ENCODE measurements around the gene ACBD6.
A peak's percentile ranks its signal among the peaks of the same experiment; 100 is the strongest.

Gene ACBD6

GRCh38 chr1:180536821-180537372 lies 34.5 kb upstream of the ACBD6 start:
- Histone ChIP-seq H3K27ac (no peak overlapping the region), H3K4me3 (ENCODE audit: low read depth, low read length) (no peak overlapping the region), H3K27me3 (ENCODE audit: insufficient read depth, low read depth, severe bottlenecking) (no peaks in the 10 kb centered on the region), H3K9me3 (ENCODE audit: severe bottlenecking) (no peaks in the 10 kb centered on the region), H3K36me3 (no peaks in the 10 kb centered on the region)
- no peak for TF ChIP-seq CTCF (IDR thresholded peaks at IDR 0.05; ENCODE audit: low read depth, low read length)
- no peak for DNase-seq

GRCh38 chr1:180535418-180535999 lies 33.1 kb upstream of the ACBD6 start:
- no peaks in the 10 kb centered on the region for H3K36me3 ChIP-seq
- no peak overlapping the region for H3K4me3 ChIP-seq (ENCODE audit: low read depth, low read length)
- no peaks in the 10 kb centered on the region for H3K27me3 ChIP-seq (ENCODE audit: insufficient read depth, low read depth, severe bottlenecking)
- H3K27ac ChIP-seq = no peak overlapping the region
- H3K9me3 ChIP-seq (ENCODE audit: severe bottlenecking) = no peaks in the 10 kb centered on the region
- no peak for TF ChIP-seq CTCF (IDR thresholded peaks at IDR 0.05; ENCODE audit: low read depth, low read length)
- DNase-seq = no peak

- no peak overlapping the region for H3K27ac ChIP-seq
- DNase-seq = no peak
- H3K27me3 ChIP-seq (ENCODE audit: insufficient read depth, low read depth, severe bottlenecking) = no peaks in the 10 kb centered on the region
- H3K9me3 ChIP-seq (ENCODE audit: severe bottlenecking) = no peaks in the 10 kb centered on the region
- no peaks in the 10 kb centered on the region for H3K36me3 ChIP-seq
- TF ChIP-seq CTCF (IDR thresholded peaks at IDR 0.05; ENCODE audit: low read depth, low read length) = no peak
- H3K4me3 ChIP-seq (ENCODE audit: low read depth, low read length) = no peak overlapping the region
These were observed 31.8 kb upstream of the ACBD6 start for GRCh38 chr1:180534214-180534613.

- no peaks in the 10 kb centered on the region for H3K27me3 ChIP-seq (ENCODE audit: insufficient read depth, low read depth, severe bottlenecking)
- H3K9me3 ChIP-seq (ENCODE audit: severe bottlenecking) = no peaks in the 10 kb centered on the region
- peak; percentile 87 for DNase-seq
- peak; percentile 90 for TF ChIP-seq CTCF (IDR thresholded peaks at IDR 0.05; ENCODE audit: low read depth, low read length)
- no peaks in the 10 kb centered on the region for H3K36me3 ChIP-seq
- H3K27ac ChIP-seq = peak overlapping the region; percentile 4; the same call in 1 of the 2 replicates
- no peak overlapping the region for H3K4me3 ChIP-seq (ENCODE audit: low read depth, low read length)
These were observed 31.1 kb upstream of the ACBD6 start for GRCh38 chr1:180533266-180533987.

GRCh38 chr1:180532854-180533253 lies 30.5 kb upstream of the ACBD6 start:
- DNase-seq = no peak
- TF ChIP-seq CTCF (IDR thresholded peaks at IDR 0.05; ENCODE audit: low read depth, low read length) = no peak
- Histone ChIP-seq H3K9me3 (ENCODE audit: severe bottlenecking) (no peaks in the 10 kb centered on the region), H3K36me3 (no peaks in the 10 kb centered on the region), H3K27ac (no peak overlapping the region), H3K27me3 (ENCODE audit: insufficient read depth, low read depth, severe bottlenecking) (no peaks in the 10 kb centered on the region), H3K4me3 (ENCODE audit: low read depth, low read length) (no peak overlapping the region)

Data from WERI-Rb-1 (cell line).